Measurements from ENCODE around the gene EPS15.

GRCh38 chr1:51309291-51309690 lies 209.8 kb downstream of the EPS15 start:
- TF ChIP-seq, protein P1, sequence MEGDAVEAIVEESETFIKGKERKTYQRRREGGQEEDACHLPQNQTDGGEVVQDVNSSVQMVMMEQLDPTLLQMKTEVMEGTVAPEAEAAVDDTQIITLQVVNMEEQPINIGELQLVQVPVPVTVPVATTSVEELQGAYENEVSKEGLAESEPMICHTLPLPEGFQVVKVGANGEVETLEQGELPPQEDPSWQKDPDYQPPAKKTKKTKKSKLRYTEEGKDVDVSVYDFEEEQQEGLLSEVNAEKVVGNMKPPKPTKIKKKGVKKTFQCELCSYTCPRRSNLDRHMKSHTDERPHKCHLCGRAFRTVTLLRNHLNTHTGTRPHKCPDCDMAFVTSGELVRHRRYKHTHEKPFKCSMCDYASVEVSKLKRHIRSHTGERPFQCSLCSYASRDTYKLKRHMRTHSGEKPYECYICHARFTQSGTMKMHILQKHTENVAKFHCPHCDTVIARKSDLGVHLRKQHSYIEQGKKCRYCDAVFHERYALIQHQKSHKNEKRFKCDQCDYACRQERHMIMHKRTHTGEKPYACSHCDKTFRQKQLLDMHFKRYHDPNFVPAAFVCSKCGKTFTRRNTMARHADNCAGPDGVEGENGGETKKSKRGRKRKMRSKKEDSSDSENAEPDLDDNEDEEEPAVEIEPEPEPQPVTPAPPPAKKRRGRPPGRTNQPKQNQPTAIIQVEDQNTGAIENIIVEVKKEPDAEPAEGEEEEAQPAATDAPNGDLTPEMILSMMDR (IDR thresholded peaks at IDR 0.05) = no peak
- no peak for TF ChIP-seq EZH2 (IDR thresholded peaks at IDR 0.05; ENCODE audit: borderline replicate concordance, insufficient read depth, low read depth, low read length, poor library complexity, severe bottlenecking)

Data from B cell (primary cell).